Prostate gland (tissue), 1 donor: Measurements from ENCODE around the gene STYK1.

Experiments used
- POLR2A ChIP-seq: fragments of 450-650 bp; IDR thresholded peaks from one replicate; pipeline ENCODE4 v1.6.1; 2016; ENCODE audit warnings: antibody characterized with exemption, mild to moderate bottlenecking
- POLR2AphosphoS5 ChIP-seq: sonication (generic); formaldehyde crosslinking; IDR thresholded peaks from one replicate; pipeline ENCODE4 v1.6.1; 2017; ENCODE audit warnings: antibody characterized with exemption

GRCh38 chr12:10636124-10636523 is 37.7 kb downstream of the STYK1 start:
- TF ChIP-seq POLR2A = no peak
- TF ChIP-seq POLR2AphosphoS5 = peak; percentile 72
